ENCODE measurements around the gene GTPBP4. TPM values are rescaled to one million over a fixed set of nuclear protein-coding genes. Genes with fewer than 3 reads are reported as not detected.

Gene GTPBP4
- total RNA-seq, 2 experiments from 2014 or later = 119 to 128 TPM

DNA sequence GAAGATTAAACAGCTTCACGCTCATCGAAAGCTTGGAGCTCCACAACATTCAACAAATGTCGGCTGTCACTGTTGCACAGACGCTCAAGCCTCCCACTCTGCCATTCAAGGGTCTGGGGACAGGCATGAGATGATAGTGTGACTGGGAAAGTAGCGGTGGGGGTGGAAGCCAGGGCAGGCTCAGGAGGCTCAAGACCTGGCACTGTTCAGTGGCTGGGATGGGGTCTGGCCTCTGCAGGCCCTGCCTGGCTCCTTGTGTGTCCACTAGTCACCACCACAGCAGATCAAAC is 13.5 kb upstream of the GTPBP4 start:
- Mint-ChIP-seq H3K4me3 (no peak overlapping the region), H3K36me3 (ENCODE audit: low read depth) (peaks cover 12% of the 10 kb centered on the region), H3K27me3 (peaks cover 2% of the 10 kb centered on the region), H3K9me3 (peaks cover 10% of the 10 kb centered on the region), H3K4me1 (ENCODE audit: low read depth) (no peaks in the 10 kb centered on the region), H3K27ac (no peak overlapping the region)
- POLR2A ChIA-PET = no interaction called here
- DNase-seq = no peak
- CTCF ChIA-PET = no interaction called here
- ATAC-seq = no peak
- TF ChIP-seq CTCF (IDR thresholded peaks at IDR 0.05) = no peak
- intact Hi-C loops (cut with micrococcal nuclease) = no loop called here

GRCh38 chr10:976316-976715 is 11.9 kb upstream of the GTPBP4 start:
- TF ChIP-seq CTCF (IDR thresholded peaks at IDR 0.05) = no peak
- Mint-ChIP-seq H3K27me3 (no peaks in the 10 kb centered on the region), H3K27ac (no peak overlapping the region), H3K4me3 (no peak overlapping the region), H3K36me3 (ENCODE audit: low read depth) (peaks cover 21% of the 10 kb centered on the region), H3K4me1 (ENCODE audit: low read depth) (no peaks in the 10 kb centered on the region), H3K9me3 (peaks cover 17% of the 10 kb centered on the region)
- DNase-seq = no peak
- ATAC-seq = no peak
- intact Hi-C loops (cut with micrococcal nuclease) = no loop called here
- ChIA-PET POLR2A (no interaction called here), CTCF (no interaction called here)

DNA sequence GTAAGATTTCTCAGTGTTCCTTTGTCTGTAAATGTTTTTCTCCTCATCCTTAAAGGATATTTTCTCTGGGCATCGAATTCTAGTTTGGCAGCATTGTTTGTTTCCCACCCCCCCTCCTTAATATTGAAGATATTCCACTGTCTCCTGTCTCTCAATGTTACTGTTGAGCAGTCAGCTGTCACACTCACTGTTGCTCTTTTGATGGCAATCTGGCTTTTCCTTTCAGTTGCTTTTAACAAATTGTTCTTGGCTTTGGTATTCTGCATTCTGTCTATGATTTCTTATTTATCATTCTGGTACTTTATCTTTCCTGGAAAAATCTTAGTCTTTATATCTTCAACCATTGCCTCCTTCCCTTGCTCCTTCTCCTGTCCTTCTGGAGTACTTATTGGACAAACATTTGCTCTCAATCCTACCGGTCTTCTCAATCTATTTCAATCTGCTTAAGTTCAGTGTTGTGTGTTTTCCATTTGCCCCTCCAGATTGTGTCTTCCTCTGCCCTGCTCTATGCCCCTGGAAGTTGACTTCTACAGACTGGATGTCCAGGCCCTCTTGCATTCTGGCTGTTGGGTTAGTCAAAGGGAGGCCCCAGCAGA is 9.3 kb upstream of the GTPBP4 start:
- Mint-ChIP-seq H3K27ac (no peak overlapping the region), H3K36me3 (ENCODE audit: low read depth) (peaks cover 21% of the 10 kb centered on the region), H3K4me3 (no peak overlapping the region), H3K9me3 (peaks cover 17% of the 10 kb centered on the region), H3K4me1 (ENCODE audit: low read depth) (no peaks in the 10 kb centered on the region), H3K27me3 (no peaks in the 10 kb centered on the region)
- intact Hi-C loops (cut with micrococcal nuclease) = no loop called here
- TF ChIP-seq CTCF (IDR thresholded peaks at IDR 0.05) = no peak
- no peak for DNase-seq
- ChIA-PET POLR2A (interaction anchor here (0.6 kb wide), 1 partner anchor 203 kb away, joined by 3 read pairs; no protein-coding TSS in a partner anchor), CTCF (no interaction called here)
- ATAC-seq = no peak

DNA sequence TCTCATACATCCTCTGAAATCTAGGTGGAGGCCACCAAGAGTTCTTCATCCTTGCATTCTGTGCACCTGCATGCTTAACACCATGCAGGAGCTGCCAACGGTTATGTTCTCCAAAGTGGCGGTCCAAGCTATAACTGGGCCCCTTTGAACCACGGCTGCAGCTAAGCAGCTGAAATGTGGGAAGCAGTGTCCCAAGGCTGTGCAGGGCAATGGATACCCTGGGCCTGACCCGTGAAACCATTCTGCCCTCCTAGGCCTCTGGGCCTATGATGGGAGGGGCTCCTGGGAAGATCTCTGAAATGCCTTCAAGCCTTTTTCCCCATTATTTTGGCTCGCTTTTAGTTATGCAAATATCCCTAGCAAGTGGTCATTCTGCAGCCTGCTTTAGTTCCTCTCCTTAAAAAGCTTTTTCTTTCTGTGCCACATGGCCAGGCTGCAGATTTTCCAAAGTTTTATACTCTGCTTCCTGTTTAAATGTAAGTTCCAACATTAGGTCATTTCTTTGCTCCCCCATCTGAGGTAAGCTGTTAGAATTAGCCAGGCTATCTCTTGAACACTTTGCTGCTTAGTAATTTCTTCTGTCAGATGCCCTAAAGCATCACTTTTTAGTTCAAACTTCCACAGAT is 7.7 kb upstream of the GTPBP4 start:
- ATAC-seq (no peak), DNase-seq (no peak)
- Mint-ChIP-seq H3K27me3 (no peaks in the 10 kb centered on the region), H3K27ac (no peak overlapping the region), H3K9me3 (peaks cover 17% of the 10 kb centered on the region), H3K36me3 (ENCODE audit: low read depth) (peaks cover 21% of the 10 kb centered on the region), H3K4me3 (no peak overlapping the region), H3K4me1 (ENCODE audit: low read depth) (no peaks in the 10 kb centered on the region)
- CTCF ChIA-PET = no interaction called here
- intact Hi-C loops (cut with micrococcal nuclease) = no loop called here
- no peak for TF ChIP-seq CTCF (IDR thresholded peaks at IDR 0.05)
- POLR2A ChIA-PET = interaction anchor here (0.6 kb wide), 1 partner anchor 18 kb away, joined by 3 read pairs; no protein-coding TSS in a partner anchor

DNA sequence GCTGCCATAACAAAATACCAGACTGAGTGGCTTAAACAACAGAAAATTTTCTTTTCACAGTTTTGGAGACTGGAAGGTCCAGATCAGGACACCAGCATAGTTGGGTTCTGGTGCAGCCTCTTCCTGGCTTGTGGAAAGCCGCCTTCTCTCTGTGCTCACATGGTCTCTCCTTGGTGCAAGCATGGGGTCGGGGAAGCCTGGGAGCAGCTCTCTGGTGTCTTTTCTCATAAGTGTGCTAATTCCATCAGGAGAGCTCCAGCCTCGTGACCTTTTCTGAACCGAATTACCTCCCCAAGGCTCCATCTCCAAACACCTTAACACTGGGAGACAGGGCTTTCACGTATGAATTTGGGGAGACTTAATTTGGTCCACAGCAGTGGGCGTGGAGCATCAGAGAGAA is 4.8 kb upstream of the GTPBP4 start:
- POLR2A ChIA-PET = no interaction called here
- TF ChIP-seq CTCF (IDR thresholded peaks at IDR 0.05) = no peak
- intact Hi-C loops (cut with micrococcal nuclease) = no loop called here
- H3K27me3 Mint-ChIP-seq = no peaks in the 10 kb centered on the region
- ATAC-seq (no peak), DNase-seq (no peak)
- CTCF ChIA-PET = no interaction called here
- no peak overlapping the region for H3K27ac Mint-ChIP-seq
- no peak overlapping the region for H3K4me3 Mint-ChIP-seq
- H3K36me3 Mint-ChIP-seq (ENCODE audit: low read depth) = peaks cover 19% of the 10 kb centered on the region
- peaks cover 7% of the 10 kb centered on the region for H3K4me1 Mint-ChIP-seq (ENCODE audit: low read depth)
- H3K9me3 Mint-ChIP-seq = peaks cover 15% of the 10 kb centered on the region
